Endodermal cell (in vitro differentiated cells): ENCODE results near the gene DTL. TPM values are rescaled to one million over a fixed set of nuclear protein-coding genes. Genes with fewer than 3 reads are reported as not detected.

Experiments
- DNase-seq: peaks from one replicate; pipeline ENCODE4 v3.0.0-alpha.2; 2017
- H3K27ac ChIP-seq: 2 replicates; pipeline ENCODE4 v1.5.1; 2013; ENCODE audit warnings: mild to moderate bottlenecking, low read depth, low read length, moderate library complexity
- H3K27me3 ChIP-seq: 2 replicates; pipeline ENCODE4 v1.6.1; 2013; ENCODE audit warnings: mild to moderate bottlenecking, low read length, moderate library complexity; ENCODE audit not compliant: insufficient read depth, control insufficient read depth, poor library complexity, severe bottlenecking
- H3K36me3 ChIP-seq: 2 replicates; pipeline ENCODE4 v1.7.0; 2013; ENCODE audit warnings: mild to moderate bottlenecking, low read length, moderate library complexity; ENCODE audit not compliant: control insufficient read depth, insufficient read depth
- H3K4me1 ChIP-seq: one replicate; pipeline ENCODE4 v1.7.0; 2013; ENCODE audit warnings: low read length; ENCODE audit not compliant: control insufficient read depth, insufficient read depth
- H3K4me3 ChIP-seq: 2 replicates; pipeline ENCODE4 v1.5.1; 2013; ENCODE audit warnings: mild to moderate bottlenecking, low read length, moderate library complexity
- H3K9ac ChIP-seq: 2 replicates; pipeline ENCODE4 v1.6.1; 2013; ENCODE audit warnings: mild to moderate bottlenecking, low read length, moderate library complexity; ENCODE audit not compliant: poor library complexity, severe bottlenecking; ENCODE audit errors: extremely low read depth
- H3K9me3 ChIP-seq: 2 replicates; pipeline ENCODE4 v1.6.1; 2013; ENCODE audit warnings: mild to moderate bottlenecking, low read length, moderate library complexity; ENCODE audit not compliant: control insufficient read depth
- H3K27ac Mint-ChIP-seq: 2 replicates; pipeline ENCODE4 v1.8.0; 2020; ENCODE audit warnings: mixed read lengths
- H3K27me3 Mint-ChIP-seq: 2 replicates; pipeline ENCODE4 v1.8.0; 2021; ENCODE audit warnings: mild to moderate bottlenecking, mixed read lengths; ENCODE audit not compliant: insufficient read depth
- H3K36me3 Mint-ChIP-seq: 2 replicates; pipeline ENCODE4 v1.8.0; 2020; ENCODE audit warnings: low read depth, mixed read lengths
- H3K4me1 Mint-ChIP-seq: 2 replicates; pipeline ENCODE4 v1.8.0; 2020; ENCODE audit warnings: mixed read lengths
- H3K4me3 Mint-ChIP-seq: 2 replicates; pipeline ENCODE4 v1.8.0; 2020; ENCODE audit warnings: mild to moderate bottlenecking, moderate library complexity, mixed read lengths
- H3K9me3 Mint-ChIP-seq: 2 replicates; pipeline ENCODE4 v1.8.0; 2020; ENCODE audit warnings: mild to moderate bottlenecking, mixed read lengths
- CTCF ChIP-seq: fragments of 200-600 bp; sonication (generic); conservative IDR thresholded peaks from 2 replicates; pipeline ENCODE4 v1.5.0; 2021; ENCODE audit warnings: antibody characterized with exemption, mild to moderate bottlenecking
- WGBS, 2 experiments: methylation state at CpG; one replicate each; pipeline versions ENCODE4 v1.1.5 to v1.1.7; 2013; ENCODE audit warnings: missing lambda C conversion rate in 2 of 2, mixed read lengths in 1 of 2; ENCODE audit not compliant: insufficient coverage in 1 of 2, insufficient read length in 1 of 2; 5-methylcytosine and 5-hydroxymethylcytosine counted together
- total RNA-seq, 2 donors: library from RNA; stranded (reverse); fragmentation: NEBNext Ultra II Directional in 1 of 2; extraction: Animal tissue kit (Norgen Biotek cat#: 25700) in 1 of 2; gene quantifications; 2 replicates in 1 of 2; 3 replicates in 1 of 2; pipeline ENCODE4 v1.2.1, GENCODE V29; 2021

Gene DTL
- total RNA-seq, 2 donors from 2014 or later = 45.5 to 73.8 TPM

GRCh38 chr1:212012034-212012740, 23.4 kb upstream of the DTL start:
- Histone ChIP-seq H3K4me1 (no peaks in the 10 kb centered on the region), H3K4me3 (no peak overlapping the region), H3K9me3 (peaks cover 20% of the 10 kb centered on the region), H3K9ac (no peak overlapping the region), H3K36me3 (peaks cover 63% of the 10 kb centered on the region), H3K27ac (no peak overlapping the region), H3K27me3 (no peaks in the 10 kb centered on the region)
- Mint-ChIP-seq H3K4me3 (no peak overlapping the region), H3K27ac (no peak overlapping the region), H3K27me3 (no peaks in the 10 kb centered on the region), H3K36me3 (peaks cover 40% of the 10 kb centered on the region), H3K9me3 (peaks cover 15% of the 10 kb centered on the region), H3K4me1 (peaks cover 11% of the 10 kb centered on the region)
- DNase-seq = peak; percentile 87
- TF ChIP-seq CTCF = peak; percentile 93
- WGBS, 2 experiments = 66 to 67% methylated on average over 4 to 7 of the region's 7 CpGs

- Histone ChIP-seq H3K4me1 (no peaks in the 10 kb centered on the region), H3K9ac (no peak overlapping the region), H3K4me3 (no peak overlapping the region), H3K9me3 (peaks cover 20% of the 10 kb centered on the region), H3K27me3 (no peaks in the 10 kb centered on the region), H3K27ac (no peak overlapping the region), H3K36me3 (peaks cover 64% of the 10 kb centered on the region)
- Mint-ChIP-seq H3K27ac (no peak overlapping the region), H3K4me3 (no peak overlapping the region), H3K27me3 (no peaks in the 10 kb centered on the region), H3K36me3 (peaks cover 35% of the 10 kb centered on the region), H3K9me3 (peaks cover 15% of the 10 kb centered on the region), H3K4me1 (peaks cover 11% of the 10 kb centered on the region)
- WGBS, 2 experiments = 91 to 93% methylated on average over 2 of the region's 2 CpGs
- no peak for TF ChIP-seq CTCF
- DNase-seq = no peak
Observed at GRCh38 chr1:212013672-212014071, 21.9 kb upstream of the DTL start.

- H3K4me3 ChIP-seq = no peak overlapping the region
- H3K36me3 Mint-ChIP-seq = peaks cover 43% of the 10 kb centered on the region
- no peaks in the 10 kb centered on the region for H3K4me1 Mint-ChIP-seq
- H3K9me3 Mint-ChIP-seq = peaks cover 23% of the 10 kb centered on the region
- TF ChIP-seq CTCF = no peak
- H3K27me3 ChIP-seq = no peaks in the 10 kb centered on the region
- H3K9ac ChIP-seq = no peak overlapping the region
- no peaks in the 10 kb centered on the region for H3K4me1 ChIP-seq
- H3K27ac Mint-ChIP-seq = no peak overlapping the region
- no peak for DNase-seq
- H3K36me3 ChIP-seq = peaks cover 62% of the 10 kb centered on the region
- no peak overlapping the region for H3K4me3 Mint-ChIP-seq
- H3K9me3 ChIP-seq = peaks cover 38% of the 10 kb centered on the region
- WGBS, 2 experiments = 95 to 100% methylated on average over 1 to 2 of the region's 2 CpGs
- H3K27me3 Mint-ChIP-seq = no peaks in the 10 kb centered on the region
- no peak overlapping the region for H3K27ac ChIP-seq
Observed at GRCh38 chr1:212020975-212021374, 14.6 kb upstream of the DTL start.
